H9 (cell line): ENCODE measurements around the gene FBXO28. TPM values are rescaled to one million over a fixed set of nuclear protein-coding genes. Genes with fewer than 3 reads are reported as not detected.

ENCODE experiments used
- DNase-seq: peaks from one replicate; pipeline ENCODE4 v3.0.0-alpha.2; 2017
- H2AFZ ChIP-seq: one replicate; pipeline ENCODE4 v1.6.1; 2013; ENCODE audit warnings: mild to moderate bottlenecking, low read length, control low read depth, moderate library complexity
- H2AK5ac ChIP-seq: 2 replicates; pipeline ENCODE4 v1.6.1; 2013; ENCODE audit warnings: low read length, control low read depth, mixed read lengths; ENCODE audit not compliant: insufficient read length
- H2BK120ac ChIP-seq: one replicate; pipeline ENCODE4 v1.6.1; 2013; ENCODE audit warnings: low read depth, mild to moderate bottlenecking, low read length, control low read depth, inconsistent platforms; ENCODE audit not compliant: poor library complexity, severe bottlenecking
- H2BK12ac ChIP-seq: 2 replicates; pipeline ENCODE4 v1.6.1; 2013; ENCODE audit warnings: low read length, control low read depth, mixed read lengths, low read depth; ENCODE audit not compliant: insufficient read length
- H2BK15ac ChIP-seq: 2 replicates; pipeline ENCODE4 v1.6.1; 2013; ENCODE audit warnings: low read depth, low read length, control low read depth
- H2BK20ac ChIP-seq: one replicate; pipeline ENCODE4 v1.6.1; 2013; ENCODE audit warnings: low read depth, mild to moderate bottlenecking, low read length, control low read depth, inconsistent platforms; ENCODE audit not compliant: poor library complexity, severe bottlenecking
- H2BK5ac ChIP-seq: 2 replicates; pipeline ENCODE4 v1.6.1; 2013; ENCODE audit warnings: low read length, control low read depth, mixed read lengths; ENCODE audit not compliant: insufficient read length
- H3K14ac ChIP-seq: 2 replicates; pipeline ENCODE4 v1.6.1; 2013; ENCODE audit warnings: low read length, control low read depth; ENCODE audit not compliant: insufficient read depth
- H3K18ac ChIP-seq: 2 replicates; pipeline ENCODE4 v1.6.1; 2013; ENCODE audit warnings: low read depth, mild to moderate bottlenecking, mixed read lengths, low read length, control low read depth; ENCODE audit not compliant: insufficient read length
- H3K23ac ChIP-seq: 2 replicates; pipeline ENCODE4 v1.6.1; 2013; ENCODE audit warnings: low read length, control low read depth, mixed read lengths, low read depth; ENCODE audit not compliant: insufficient read length
- H3K23me2 ChIP-seq: 2 replicates; pipeline ENCODE4 v1.6.1; 2013; ENCODE audit warnings: low read depth, mild to moderate bottlenecking, mixed read lengths, low read length, control low read depth; ENCODE audit not compliant: insufficient read length, poor library complexity, severe bottlenecking
- H3K27ac ChIP-seq: 2 replicates; pipeline ENCODE4 v1.5.1; 2013; ENCODE audit warnings: low read length, control low read depth, mixed read lengths, low read depth; ENCODE audit not compliant: insufficient read length
- H3K27me3 ChIP-seq: 2 replicates; pipeline ENCODE4 v1.6.1; 2013; ENCODE audit warnings: low read length, control low read depth, inconsistent platforms; ENCODE audit not compliant: insufficient read depth
- H3K4ac ChIP-seq: 2 replicates; pipeline ENCODE4 v1.6.1; 2013; ENCODE audit warnings: low read depth, mild to moderate bottlenecking, control low read depth, inconsistent platforms, low read length, moderate library complexity
- H3K4me1 ChIP-seq: 2 replicates; pipeline ENCODE4 v1.6.1; 2013; ENCODE audit warnings: low read length, control low read depth, inconsistent platforms; ENCODE audit not compliant: insufficient read depth
- H3K4me2 ChIP-seq: 2 replicates; pipeline ENCODE4 v1.6.1; 2013; ENCODE audit warnings: low read length, control low read depth, mixed read lengths; ENCODE audit not compliant: insufficient read length, insufficient read depth
- H3K56ac ChIP-seq: 2 replicates; pipeline ENCODE4 v1.6.1; 2013; ENCODE audit warnings: low read depth, mild to moderate bottlenecking, mixed read lengths, low read length, control low read depth; ENCODE audit not compliant: insufficient read length
- H3K79me1 ChIP-seq: 2 replicates; pipeline ENCODE4 v1.6.1; 2013; ENCODE audit warnings: low read depth, mild to moderate bottlenecking, moderate library complexity, low read length, control low read depth, inconsistent platforms; ENCODE audit not compliant: insufficient read depth, poor library complexity, severe bottlenecking
- H3K79me2 ChIP-seq: 2 replicates; pipeline ENCODE4 v1.6.1; 2013; ENCODE audit warnings: low read length, control low read depth, inconsistent platforms; ENCODE audit not compliant: insufficient read depth
- H3K9ac ChIP-seq: 2 replicates; pipeline ENCODE4 v1.6.1; 2013; ENCODE audit warnings: low read length, control low read depth, mixed read lengths; ENCODE audit not compliant: insufficient read length; ENCODE audit errors: extremely low read depth
- H3K9me3 ChIP-seq: one replicate; pipeline ENCODE4 v1.6.1; 2013; ENCODE audit warnings: low read depth, low read length, inconsistent platforms; ENCODE audit not compliant: control insufficient read depth
- H3T11ph ChIP-seq: one replicate; pipeline ENCODE4 v1.6.1; 2013; ENCODE audit warnings: mild to moderate bottlenecking, low read length, control low read depth, inconsistent platforms
- H4K20me1 ChIP-seq: one replicate; pipeline ENCODE4 v1.6.1; 2013; ENCODE audit not compliant: control insufficient read depth, insufficient read length, insufficient read depth
- H4K5ac ChIP-seq: 2 replicates; pipeline ENCODE4 v1.6.1; 2013; ENCODE audit warnings: low read depth, mild to moderate bottlenecking, mixed read lengths, low read length, control low read depth; ENCODE audit not compliant: insufficient read length
- H4K8ac ChIP-seq: replicated peaks from 2 replicates; pipeline ENCODE4 v1.6.1; 2013; ENCODE audit warnings: low read length, control low read depth, mixed read lengths, low read depth; ENCODE audit not compliant: insufficient read length
- H4K91ac ChIP-seq: 2 replicates; pipeline ENCODE4 v1.6.1; 2013; ENCODE audit warnings: low read depth, mild to moderate bottlenecking, moderate library complexity, mixed read lengths, low read length, control low read depth; ENCODE audit not compliant: insufficient read length
- H3K27ac Mint-ChIP-seq, 3 experiments: 2 replicates in 2 of 3; 3 replicates in 1 of 3; pipeline ENCODE4 v1.8.0; 2020 to 2021; ENCODE audit warnings: mixed read lengths in 3 of 3, mild to moderate bottlenecking in 1 of 3, moderate library complexity in 1 of 3
- H3K27me3 Mint-ChIP-seq: 2 replicates; pipeline ENCODE4 v1.8.0; 2021; ENCODE audit warnings: low read depth, mild to moderate bottlenecking, moderate library complexity, mixed read lengths
- H3K36me3 Mint-ChIP-seq, 3 experiments: 2 replicates in 2 of 3; 3 replicates in 1 of 3; pipeline ENCODE4 v1.8.0; 2020 to 2021; ENCODE audit warnings: low read depth in 3 of 3, mixed read lengths in 3 of 3; ENCODE audit not compliant: insufficient read depth in 1 of 3
- H3K4me1 Mint-ChIP-seq, 2 experiments: 2 replicates each; pipeline ENCODE4 v1.8.0; 2020; ENCODE audit warnings: mixed read lengths in 2 of 2
- H3K4me3 Mint-ChIP-seq, 2 experiments: 2 replicates in 1 of 2; 3 replicates in 1 of 2; pipeline ENCODE4 v1.8.0; 2020 to 2021; ENCODE audit warnings: mild to moderate bottlenecking in 2 of 2, mixed read lengths in 2 of 2, moderate library complexity in 1 of 2
- H3K9me3 Mint-ChIP-seq, 2 experiments: 2 replicates in 1 of 2; 3 replicates in 1 of 2; pipeline ENCODE4 v1.8.0; 2020; ENCODE audit warnings: mild to moderate bottlenecking in 2 of 2, mixed read lengths in 2 of 2, moderate library complexity in 1 of 2
- total RNA-seq: library from RNA; stranded (reverse); gene quantifications from 2 replicates; pipeline ENCODE4 v1.2.1, GENCODE V29; 2021
- TF ChIP-seq, protein P1 (sequence below): fragments of 200-600 bp; sonication (generic); conservative IDR thresholded peaks from 3 replicates; pipeline ENCODE4 v1.8.0; 2021; ENCODE audit warnings: antibody characterized with exemption, mild to moderate bottlenecking

FBXO28 gene
- total RNA-seq, 1 experiment from 2014 or later = 55.0 TPM

DNA sequence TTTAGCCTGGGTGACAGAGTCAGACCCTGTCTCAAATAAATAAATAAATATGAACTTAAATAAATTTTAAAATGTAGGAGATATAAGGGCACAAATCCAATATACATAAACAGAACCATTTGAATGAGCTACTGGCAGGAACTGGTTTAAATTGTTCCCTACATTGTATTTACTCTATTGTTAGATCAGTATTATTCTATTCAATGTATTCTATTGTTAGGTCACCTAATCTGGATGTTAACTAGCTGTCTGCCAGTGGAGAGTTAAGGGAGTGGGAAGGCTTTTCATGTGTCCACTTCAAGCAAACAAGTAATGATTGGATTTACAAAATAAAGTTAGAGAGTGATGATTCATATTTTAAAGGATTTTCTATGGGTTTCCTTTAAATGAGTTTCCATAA is 4.9 kb upstream of the FBXO28 start:
- Histone ChIP-seq H4K8ac (no peak overlapping the region), H2AK5ac (no peak overlapping the region), H2BK20ac (no peak overlapping the region), H4K91ac (no peak overlapping the region), H3K23me2 (no peaks in the 10 kb centered on the region), H3K9ac (no peak overlapping the region), H4K20me1 (no peaks in the 10 kb centered on the region), H2BK5ac (no peak overlapping the region), H3K27me3 (no peaks in the 10 kb centered on the region), H3K4me1 (no peaks in the 10 kb centered on the region), H3K18ac (no peak overlapping the region), H3K79me2 (no peaks in the 10 kb centered on the region), H3K4me2 (no peak overlapping the region), H2AFZ (no peak overlapping the region), H3K56ac (no peak overlapping the region), H4K5ac (no peak overlapping the region), H3K9me3 (no peaks in the 10 kb centered on the region), H2BK120ac (no peak overlapping the region), H3K27ac (no peak overlapping the region), H2BK15ac (no peak overlapping the region), H3K14ac (no peak overlapping the region), H3K79me1 (no peaks in the 10 kb centered on the region), H3K4ac (no peak overlapping the region), H2BK12ac (no peak overlapping the region), H3K23ac (no peak overlapping the region), H3T11ph (no peak overlapping the region)
- no peaks in the 10 kb centered on the region for H3K9me3 Mint-ChIP-seq
- TF ChIP-seq, protein P1, sequence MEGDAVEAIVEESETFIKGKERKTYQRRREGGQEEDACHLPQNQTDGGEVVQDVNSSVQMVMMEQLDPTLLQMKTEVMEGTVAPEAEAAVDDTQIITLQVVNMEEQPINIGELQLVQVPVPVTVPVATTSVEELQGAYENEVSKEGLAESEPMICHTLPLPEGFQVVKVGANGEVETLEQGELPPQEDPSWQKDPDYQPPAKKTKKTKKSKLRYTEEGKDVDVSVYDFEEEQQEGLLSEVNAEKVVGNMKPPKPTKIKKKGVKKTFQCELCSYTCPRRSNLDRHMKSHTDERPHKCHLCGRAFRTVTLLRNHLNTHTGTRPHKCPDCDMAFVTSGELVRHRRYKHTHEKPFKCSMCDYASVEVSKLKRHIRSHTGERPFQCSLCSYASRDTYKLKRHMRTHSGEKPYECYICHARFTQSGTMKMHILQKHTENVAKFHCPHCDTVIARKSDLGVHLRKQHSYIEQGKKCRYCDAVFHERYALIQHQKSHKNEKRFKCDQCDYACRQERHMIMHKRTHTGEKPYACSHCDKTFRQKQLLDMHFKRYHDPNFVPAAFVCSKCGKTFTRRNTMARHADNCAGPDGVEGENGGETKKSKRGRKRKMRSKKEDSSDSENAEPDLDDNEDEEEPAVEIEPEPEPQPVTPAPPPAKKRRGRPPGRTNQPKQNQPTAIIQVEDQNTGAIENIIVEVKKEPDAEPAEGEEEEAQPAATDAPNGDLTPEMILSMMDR = no peak
- no peak overlapping the region for H3K4me3 Mint-ChIP-seq
- DNase-seq = no peak
- no peaks in the 10 kb centered on the region for H3K36me3 Mint-ChIP-seq
- no peak overlapping the region for H3K27ac Mint-ChIP-seq
- H3K4me1 Mint-ChIP-seq = peaks cover 9 to 16% of the 10 kb centered on the region in 2 experiments
- H3K27me3 Mint-ChIP-seq = peaks cover 7% of the 10 kb centered on the region
